ENCODE results near the gene LRP4. TPM values are rescaled to one million over a fixed set of nuclear protein-coding genes. Genes with fewer than 3 reads are reported as not detected.

LRP4 gene
- total and polyA plus RNA-seq, 2 of the 13 experiments (the other 11 are each of a cell fraction or from before 2014, with no cell fraction given): 4.7 to 13.3 TPM

DNA sequence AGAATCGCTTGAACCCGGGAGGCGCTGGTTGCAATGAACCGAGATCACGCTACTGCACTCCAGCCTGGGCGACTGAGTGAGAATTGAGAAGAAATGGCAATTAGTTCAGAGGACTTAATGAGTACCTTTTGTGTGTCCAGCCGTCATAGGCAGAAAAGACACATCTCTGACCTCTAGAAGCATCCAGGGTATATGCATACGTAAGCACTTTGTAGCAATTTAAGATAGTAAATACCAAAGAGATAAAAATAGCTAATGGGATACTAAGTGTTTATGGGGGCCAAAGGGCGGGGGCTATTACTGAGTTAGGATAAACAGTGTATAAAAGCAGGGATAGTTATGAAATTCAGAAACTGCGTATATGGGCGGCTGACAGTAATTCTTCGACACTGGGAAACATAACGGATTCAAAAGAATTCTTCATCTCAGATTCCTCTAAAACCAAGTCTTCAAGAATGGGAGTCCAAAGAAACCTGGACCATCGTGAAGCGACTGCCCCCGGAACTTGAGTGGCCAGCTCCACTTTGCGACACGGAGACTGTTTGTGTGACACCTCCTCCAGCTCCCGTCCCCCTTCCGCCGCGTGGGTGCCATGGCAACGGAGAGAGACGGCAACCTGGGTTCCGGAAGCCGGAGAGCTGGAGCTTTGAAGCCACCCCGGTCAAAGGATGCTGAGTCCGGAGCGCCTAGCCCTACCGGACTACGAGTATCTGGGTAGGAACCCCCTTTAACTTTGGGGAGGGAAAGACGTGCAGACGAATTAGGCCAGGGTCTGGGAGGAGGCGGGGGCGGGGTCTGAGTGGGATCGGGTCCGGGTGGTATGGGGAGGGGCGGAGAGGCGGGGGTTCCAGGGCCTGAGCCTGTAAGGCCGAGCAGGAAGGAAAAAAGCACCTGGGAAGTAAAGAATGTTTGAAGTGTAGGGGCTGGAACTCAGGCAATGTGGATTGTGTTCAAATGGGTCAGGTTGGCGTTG, 18.1 kb upstream of the LRP4 start, which contains the start of gene CSTPP1 (continued):
- TF ChIP-seq, protein P1, sequence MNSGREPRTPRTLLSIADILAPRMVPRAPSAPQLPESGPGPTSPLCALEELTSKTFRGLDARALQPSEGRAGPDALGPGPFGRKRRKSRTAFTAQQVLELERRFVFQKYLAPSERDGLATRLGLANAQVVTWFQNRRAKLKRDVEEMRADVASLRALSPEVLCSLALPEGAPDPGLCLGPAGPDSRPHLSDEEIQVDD (CRISPR knock-in tag; IDR thresholded peaks at IDR 0.05; ENCODE audit: borderline replicate concordance): no peak
- TF ChIP-seq FOXC1 (CRISPR knock-in tag; IDR thresholded peaks at IDR 0.05; ENCODE audit: borderline replicate concordance): no peak
- TF ChIP-seq MEIS2 (CRISPR knock-in tag; IDR thresholded peaks at IDR 0.05): no peak
- no peak for TF ChIP-seq JUN (CRISPR knock-in tag; IDR thresholded peaks at IDR 0.05)
- TF ChIP-seq, protein P2, sequence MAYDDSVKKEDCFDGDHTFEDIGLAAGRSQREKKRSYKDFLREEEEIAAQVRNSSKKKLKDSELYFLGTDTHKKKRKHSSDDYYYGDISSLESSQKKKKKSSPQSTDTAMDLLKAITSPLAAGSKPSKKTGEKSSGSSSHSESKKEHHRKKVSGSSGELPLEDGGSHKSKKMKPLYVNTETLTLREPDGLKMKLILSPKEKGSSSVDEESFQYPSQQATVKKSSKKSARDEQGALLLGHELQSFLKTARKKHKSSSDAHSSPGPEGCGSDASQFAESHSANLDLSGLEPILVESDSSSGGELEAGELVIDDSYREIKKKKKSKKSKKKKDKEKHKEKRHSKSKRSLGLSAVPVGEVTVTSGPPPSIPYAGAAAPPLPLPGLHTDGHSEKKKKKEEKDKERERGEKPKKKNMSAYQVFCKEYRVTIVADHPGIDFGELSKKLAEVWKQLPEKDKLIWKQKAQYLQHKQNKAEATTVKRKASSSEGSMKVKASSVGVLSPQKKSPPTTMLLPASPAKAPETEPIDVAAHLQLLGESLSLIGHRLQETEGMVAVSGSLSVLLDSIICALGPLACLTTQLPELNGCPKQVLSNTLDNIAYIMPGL (CRISPR knock-in tag; IDR thresholded peaks at IDR 0.05; ENCODE audit: borderline replicate concordance in 1 of 2, low read depth in 1 of 2): peak in 1 of 2 experiments; percentile 40; a peak in 2 of 4 replicates
- peak; percentile 96 for TF ChIP-seq POGZ (CRISPR knock-in tag; IDR thresholded peaks at IDR 0.05)
- TF ChIP-seq PRPF4 (IDR thresholded peaks at IDR 0.05; ENCODE audit: low read depth, low read length, poor library complexity, severe bottlenecking): no peak
- TF ChIP-seq ZNF670 (CRISPR knock-in tag; IDR thresholded peaks at IDR 0.05; ENCODE audit: borderline replicate concordance): no peak
- no peak for TF ChIP-seq ZMAT3 (CRISPR knock-in tag; conservative IDR thresholded peaks at IDR 0.05)
- TF ChIP-seq XRCC5 (optimal IDR thresholded peaks at IDR 0.05; ENCODE audit: low read length): peak; percentile 98
- no peak for TF ChIP-seq ZNF552 (CRISPR knock-in tag; IDR thresholded peaks at IDR 0.05; ENCODE audit: borderline replicate concordance)
- TF ChIP-seq MIER2 (CRISPR knock-in tag; IDR thresholded peaks at IDR 0.05): no peak
- TF ChIP-seq ELF1 (CRISPR knock-in tag; IDR thresholded peaks at IDR 0.05): peak; percentile 88
- no peak for TF ChIP-seq MAF1 (CRISPR knock-in tag; IDR thresholded peaks at IDR 0.05; ENCODE audit: borderline replicate concordance)
- TF ChIP-seq BCL6 (CRISPR knock-in tag; IDR thresholded peaks at IDR 0.05): no peak
- TF ChIP-seq THAP11 (CRISPR knock-in tag; IDR thresholded peaks at IDR 0.05): peak; percentile 92
- TF ChIP-seq, protein P3, sequence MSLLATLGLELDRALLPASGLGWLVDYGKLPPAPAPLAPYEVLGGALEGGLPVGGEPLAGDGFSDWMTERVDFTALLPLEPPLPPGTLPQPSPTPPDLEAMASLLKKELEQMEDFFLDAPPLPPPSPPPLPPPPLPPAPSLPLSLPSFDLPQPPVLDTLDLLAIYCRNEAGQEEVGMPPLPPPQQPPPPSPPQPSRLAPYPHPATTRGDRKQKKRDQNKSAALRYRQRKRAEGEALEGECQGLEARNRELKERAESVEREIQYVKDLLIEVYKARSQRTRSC (CRISPR knock-in tag; IDR thresholded peaks at IDR 0.05; ENCODE audit: low read depth): no peak
- no peak for TF ChIP-seq ZNF180 (CRISPR knock-in tag; IDR thresholded peaks at IDR 0.05; ENCODE audit: borderline replicate concordance, low read depth)
- TF ChIP-seq FOSL2 (CRISPR knock-in tag; IDR thresholded peaks at IDR 0.05): peak; percentile 62
- TF ChIP-seq, protein P4, sequence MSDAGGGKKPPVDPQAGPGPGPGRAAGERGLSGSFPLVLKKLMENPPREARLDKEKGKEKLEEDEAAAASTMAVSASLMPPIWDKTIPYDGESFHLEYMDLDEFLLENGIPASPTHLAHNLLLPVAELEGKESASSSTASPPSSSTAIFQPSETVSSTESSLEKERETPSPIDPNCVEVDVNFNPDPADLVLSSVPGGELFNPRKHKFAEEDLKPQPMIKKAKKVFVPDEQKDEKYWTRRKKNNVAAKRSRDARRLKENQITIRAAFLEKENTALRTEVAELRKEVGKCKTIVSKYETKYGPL (CRISPR knock-in tag; IDR thresholded peaks at IDR 0.05): no peak
- TF ChIP-seq ZNF563 (CRISPR knock-in tag; IDR thresholded peaks at IDR 0.05): no peak

All from HepG2 (cell line).